Transverse colon (tissue), 3 donors: ENCODE results near the gene MRPL20.

ENCODE experiments used
- POLR2A ChIP-seq: fragments of 450-650 bp; IDR thresholded peaks from one replicate; pipeline ENCODE4 v1.6.1; 2016; ENCODE audit warnings: antibody characterized with exemption, mild to moderate bottlenecking, moderate library complexity
- TF ChIP-seq, protein P1 (sequence below), 5 experiments: fragments of 200-600 bp in 3 of 5; fragments of 450-650 bp in 2 of 5; sonication (generic) in 3 of 5; IDR thresholded peaks; 1 replicate in 2 of 5; 2 replicates in 3 of 5; pipeline ENCODE4 v1.5.1; 2016 to 2017; ENCODE audit warnings: antibody characterized with exemption in 5 of 5, inconsistent platforms in 3 of 5, mild to moderate bottlenecking in 2 of 5, moderate library complexity in 1 of 5

DNA sequence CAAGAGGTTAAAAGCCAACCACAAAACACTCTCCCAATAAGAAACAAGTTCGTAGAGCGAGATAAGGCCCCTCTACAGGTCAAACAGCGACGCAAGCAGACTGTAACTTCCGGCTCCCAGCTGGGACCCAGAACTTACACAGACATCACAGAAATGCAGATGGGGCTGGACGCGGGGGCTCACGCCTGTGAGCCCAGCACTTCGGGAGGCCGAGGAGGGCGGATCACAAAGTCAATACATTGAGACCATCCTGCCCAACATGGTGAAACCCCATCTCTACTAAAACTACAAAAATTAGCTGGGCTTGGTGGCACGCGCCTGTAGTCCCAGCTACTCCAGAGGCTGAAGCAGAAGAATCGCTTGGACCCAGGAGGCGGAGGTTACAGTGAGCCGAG is 19.0 kb downstream of the MRPL20 start:
- TF ChIP-seq, protein P1, sequence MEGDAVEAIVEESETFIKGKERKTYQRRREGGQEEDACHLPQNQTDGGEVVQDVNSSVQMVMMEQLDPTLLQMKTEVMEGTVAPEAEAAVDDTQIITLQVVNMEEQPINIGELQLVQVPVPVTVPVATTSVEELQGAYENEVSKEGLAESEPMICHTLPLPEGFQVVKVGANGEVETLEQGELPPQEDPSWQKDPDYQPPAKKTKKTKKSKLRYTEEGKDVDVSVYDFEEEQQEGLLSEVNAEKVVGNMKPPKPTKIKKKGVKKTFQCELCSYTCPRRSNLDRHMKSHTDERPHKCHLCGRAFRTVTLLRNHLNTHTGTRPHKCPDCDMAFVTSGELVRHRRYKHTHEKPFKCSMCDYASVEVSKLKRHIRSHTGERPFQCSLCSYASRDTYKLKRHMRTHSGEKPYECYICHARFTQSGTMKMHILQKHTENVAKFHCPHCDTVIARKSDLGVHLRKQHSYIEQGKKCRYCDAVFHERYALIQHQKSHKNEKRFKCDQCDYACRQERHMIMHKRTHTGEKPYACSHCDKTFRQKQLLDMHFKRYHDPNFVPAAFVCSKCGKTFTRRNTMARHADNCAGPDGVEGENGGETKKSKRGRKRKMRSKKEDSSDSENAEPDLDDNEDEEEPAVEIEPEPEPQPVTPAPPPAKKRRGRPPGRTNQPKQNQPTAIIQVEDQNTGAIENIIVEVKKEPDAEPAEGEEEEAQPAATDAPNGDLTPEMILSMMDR (IDR thresholded peaks at IDR 0.05), result no peak
- no peak for TF ChIP-seq POLR2A
